Esophagus squamous epithelium (tissue), 5 donors: ENCODE data around the gene FGGY. TPM values are rescaled to one million over a fixed set of nuclear protein-coding genes. Genes with fewer than 3 reads are reported as not detected.

ENCODE experiments used
- DNase-seq: peaks from one replicate; lab custom pipeline; 2025; lab: John Stamatoyannopoulos, UW
- H3K27ac ChIP-seq, 4 donors: fragments of 200-600 bp; sonication (generic); one replicate each; pipeline ENCODE4 v1.5.1; 2016 to 2019; ENCODE audit warnings: mild to moderate bottlenecking in 1 of 4
- H3K27me3 ChIP-seq, 4 donors: fragments of 200-600 bp; sonication (generic); 1 replicate in 3 of 4; 2 replicates in 1 of 4; pipeline versions ENCODE4 v1.5.1 to v1.6.0; 2017 to 2021; ENCODE audit warnings: antibody characterized with exemption in 1 of 4
- H3K36me3 ChIP-seq, 3 donors: fragments of 200-600 bp; sonication (generic); one replicate each; pipeline ENCODE4 v1.5.1; 2016 to 2019
- H3K4me1 ChIP-seq, 3 donors: fragments of 200-600 bp; sonication (generic); one replicate each; pipeline ENCODE4 v1.5.1; 2017 to 2019
- H3K4me3 ChIP-seq, 4 donors: fragments of 200-600 bp; sonication (generic); 1 replicate in 3 of 4; 2 replicates in 1 of 4; pipeline ENCODE4 v1.5.1; 2016 to 2019; ENCODE audit warnings: mild to moderate bottlenecking in 2 of 4, moderate library complexity in 1 of 4
- H3K9me3 ChIP-seq, 3 donors: fragments of 200-600 bp; sonication (generic); one replicate each; pipeline ENCODE4 v1.5.1; 2016 to 2019
- POLR2A ChIP-seq, 4 donors: fragments of 450-650 bp; IDR thresholded peaks; one replicate each; pipeline ENCODE4 v1.6.1; 2017; ENCODE audit warnings: antibody characterized with exemption in 4 of 4, mild to moderate bottlenecking in 4 of 4, moderate library complexity in 3 of 4
- WGBS, 2 donors: methylation state at CpG; one replicate each; pipeline ENCODE4 v1.1.5; 2018; 5-methylcytosine and 5-hydroxymethylcytosine counted together
- intact Hi-C: fragments of 100-400 bp; cut with DNase I; formaldehyde crosslinking; loops from one replicate; pipeline ENCODE4 v1.15.0; 2022
- total RNA-seq, 4 donors: library from RNA; depleted of rRNA; stranded (reverse); fragments of >200 nt; gene quantifications; one replicate each; pipeline ENCODE4 v1.1.0, GENCODE V29; 2016
- TF ChIP-seq, protein P1 (sequence below), 6 experiments: fragments of 450-650 bp in 4 of 6; fragments of 200-600 bp in 2 of 6; sonication (generic) in 2 of 6; IDR thresholded peaks; one replicate each; pipeline ENCODE4 v1.5.1; 2016 to 2019; ENCODE audit warnings: antibody characterized with exemption in 6 of 6, mild to moderate bottlenecking in 4 of 6, moderate library complexity in 4 of 6
- donor health status: DM: yes; HTN: yes; CAD: no.

FGGY gene
- total RNA-seq, 4 donors from 2014 or later = 6.0 to 18.1 (median 9.3) TPM

DNA sequence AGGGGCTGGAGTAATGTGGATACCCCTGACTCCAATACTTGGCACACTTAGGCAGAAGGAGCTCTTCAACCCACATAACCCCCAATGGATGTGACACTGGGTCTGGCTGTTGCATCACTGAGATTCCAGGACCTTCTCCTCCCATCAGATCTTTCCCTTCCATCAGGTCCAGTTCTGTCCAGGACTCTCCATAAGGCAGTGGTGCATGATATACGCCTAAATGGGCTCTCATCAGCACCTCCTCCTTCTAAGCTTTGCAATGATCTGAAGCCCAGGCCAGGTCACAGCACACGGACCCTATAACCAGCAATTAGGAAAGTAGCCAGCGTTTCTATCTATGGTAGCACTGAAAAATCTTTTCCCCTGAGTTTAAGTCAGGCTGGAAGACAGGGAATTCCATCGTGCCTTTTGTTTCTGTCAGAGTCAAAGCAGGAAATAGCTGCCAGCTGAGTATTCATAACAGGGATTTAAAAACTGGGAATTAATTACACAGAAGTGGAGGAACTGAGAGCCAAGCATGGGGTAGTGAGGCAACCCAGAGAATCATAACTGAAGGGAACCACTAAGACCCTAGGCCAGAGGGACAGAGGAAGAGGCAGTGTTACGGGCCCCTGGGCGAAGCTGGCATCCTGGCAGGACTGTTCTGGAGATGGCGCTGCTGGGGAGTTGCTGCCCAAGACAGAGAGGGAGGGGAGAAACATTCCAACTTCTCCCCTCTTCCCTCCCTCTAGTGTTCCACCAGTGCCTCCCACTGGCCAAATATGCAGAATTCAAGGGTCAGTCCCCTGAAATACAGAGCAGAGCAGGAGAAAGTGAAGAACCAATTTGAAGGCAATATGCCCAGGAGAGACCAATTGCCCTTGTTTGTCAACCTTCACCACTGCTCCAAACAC is 480.3 kb downstream of the FGGY start:
- WGBS, 2 donors = 60 to 66% methylated on average over 5 to 6 of the region's 7 CpGs
- Histone ChIP-seq H3K27ac (peak overlapping the region in 2 of 4 donors; percentile 13 to 50), H3K4me1 (peaks cover 0 to 9% (median 5%) of the 10 kb centered on the region in 3 donors), H3K9me3 (no peaks in the 10 kb centered on the region), H3K36me3 (no peaks in the 10 kb centered on the region), H3K4me3 (no peak overlapping the region), H3K27me3 (no peaks in the 10 kb centered on the region)
- TF ChIP-seq, protein P1, sequence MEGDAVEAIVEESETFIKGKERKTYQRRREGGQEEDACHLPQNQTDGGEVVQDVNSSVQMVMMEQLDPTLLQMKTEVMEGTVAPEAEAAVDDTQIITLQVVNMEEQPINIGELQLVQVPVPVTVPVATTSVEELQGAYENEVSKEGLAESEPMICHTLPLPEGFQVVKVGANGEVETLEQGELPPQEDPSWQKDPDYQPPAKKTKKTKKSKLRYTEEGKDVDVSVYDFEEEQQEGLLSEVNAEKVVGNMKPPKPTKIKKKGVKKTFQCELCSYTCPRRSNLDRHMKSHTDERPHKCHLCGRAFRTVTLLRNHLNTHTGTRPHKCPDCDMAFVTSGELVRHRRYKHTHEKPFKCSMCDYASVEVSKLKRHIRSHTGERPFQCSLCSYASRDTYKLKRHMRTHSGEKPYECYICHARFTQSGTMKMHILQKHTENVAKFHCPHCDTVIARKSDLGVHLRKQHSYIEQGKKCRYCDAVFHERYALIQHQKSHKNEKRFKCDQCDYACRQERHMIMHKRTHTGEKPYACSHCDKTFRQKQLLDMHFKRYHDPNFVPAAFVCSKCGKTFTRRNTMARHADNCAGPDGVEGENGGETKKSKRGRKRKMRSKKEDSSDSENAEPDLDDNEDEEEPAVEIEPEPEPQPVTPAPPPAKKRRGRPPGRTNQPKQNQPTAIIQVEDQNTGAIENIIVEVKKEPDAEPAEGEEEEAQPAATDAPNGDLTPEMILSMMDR (IDR thresholded peaks at IDR 0.05) = no peak
- TF ChIP-seq POLR2A (IDR thresholded peaks at IDR 0.05) = no peak
- DNase-seq = no peak
- intact Hi-C loops = no loop called here

DNA sequence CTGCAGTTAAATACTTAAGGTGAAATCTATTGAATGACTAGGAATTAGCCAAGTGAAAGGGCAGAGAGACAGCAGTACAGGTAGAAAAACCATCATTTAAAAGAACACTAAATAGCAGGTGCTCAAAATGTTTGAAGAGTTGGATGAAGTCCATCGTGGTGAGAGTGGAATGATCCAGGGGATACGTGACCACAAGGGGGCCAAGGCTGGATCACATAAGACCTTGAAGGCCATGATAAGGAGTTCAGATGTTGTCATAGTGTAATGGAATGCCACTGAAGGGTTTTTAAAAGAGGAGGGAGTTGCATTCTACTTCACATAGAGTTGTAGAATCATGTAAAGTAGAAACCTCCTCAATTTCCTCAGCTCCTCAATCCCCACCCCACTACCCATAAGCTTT is 483.1 kb downstream of the FGGY start:
- no peak for TF ChIP-seq POLR2A (IDR thresholded peaks at IDR 0.05)
- Histone ChIP-seq H3K36me3 (no peaks in the 10 kb centered on the region), H3K9me3 (no peaks in the 10 kb centered on the region), H3K4me1 (peaks cover 0 to 9% (median 5%) of the 10 kb centered on the region in 3 donors), H3K4me3 (no peak overlapping the region), H3K27me3 (no peaks in the 10 kb centered on the region), H3K27ac (no peak overlapping the region)
- no peak for DNase-seq
- WGBS, 2 donors = 70 to 76% methylated on average over 2 of the region's 2 CpGs
- intact Hi-C loops = no loop called here

DNA sequence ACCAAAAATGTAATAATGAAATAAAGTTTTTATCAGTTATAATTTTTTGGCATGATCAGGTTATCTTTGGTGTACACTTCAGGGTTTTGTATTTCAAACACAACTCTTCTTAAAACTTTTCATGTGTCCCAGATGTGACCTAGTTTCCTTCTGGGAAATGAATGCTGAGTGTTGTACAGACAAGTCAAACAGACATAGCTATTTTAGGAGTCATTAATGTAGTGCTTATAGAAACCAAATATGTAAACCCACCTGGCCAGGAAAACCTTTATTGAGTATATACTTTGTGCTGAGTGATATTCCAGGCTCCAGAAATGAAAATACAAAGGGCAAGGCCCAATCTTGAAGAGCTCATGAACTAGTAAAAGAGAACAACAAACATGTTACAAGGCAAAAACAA is 491.9 kb downstream of the FGGY start:
- Histone ChIP-seq H3K4me3 (no peak overlapping the region), H3K27ac (no peak overlapping the region), H3K27me3 (no peaks in the 10 kb centered on the region), H3K36me3 (no peaks in the 10 kb centered on the region), H3K4me1 (peaks cover 0 to 15% (median 4%) of the 10 kb centered on the region in 3 donors), H3K9me3 (peaks cover 0 to 20% (median 16%) of the 10 kb centered on the region in 3 donors)
- no peak for DNase-seq
- TF ChIP-seq, protein P1 (IDR thresholded peaks at IDR 0.05) = no peak
- no peak for TF ChIP-seq POLR2A (IDR thresholded peaks at IDR 0.05)
- intact Hi-C loops = no loop called here

DNA sequence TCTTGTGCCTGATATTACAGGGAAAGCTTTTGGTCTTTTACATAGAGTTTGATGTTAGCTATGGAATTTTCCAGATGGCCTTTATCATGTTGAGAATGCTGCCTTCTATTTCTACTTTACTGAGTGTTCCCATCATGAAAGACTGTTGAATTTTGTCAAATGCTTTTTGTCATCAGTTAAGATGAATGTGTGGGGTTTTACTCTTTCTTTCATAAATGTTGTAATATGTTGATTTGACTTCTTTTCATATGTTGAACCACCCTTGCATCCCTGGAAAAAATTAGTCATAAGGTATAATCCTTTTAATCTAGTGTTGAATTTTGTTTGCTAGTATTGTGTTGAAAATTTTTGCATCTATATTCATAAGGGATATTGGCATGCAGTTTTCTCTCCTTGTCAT is 501.7 kb downstream of the FGGY start:
- DNase-seq = no peak
- H3K36me3 ChIP-seq = no peaks in the 10 kb centered on the region
- H3K27ac ChIP-seq = no peak overlapping the region
- H3K27me3 ChIP-seq = no peaks in the 10 kb centered on the region
- intact Hi-C loops = no loop called here
- peaks cover 0 to 3% (median 0%) of the 10 kb centered on the region in 3 donors for H3K4me1 ChIP-seq
- no peaks in the 10 kb centered on the region for H3K9me3 ChIP-seq
- H3K4me3 ChIP-seq = no peak overlapping the region
- TF ChIP-seq, protein P1 (IDR thresholded peaks at IDR 0.05) = no peak
- no peak for TF ChIP-seq POLR2A (IDR thresholded peaks at IDR 0.05)

DNA sequence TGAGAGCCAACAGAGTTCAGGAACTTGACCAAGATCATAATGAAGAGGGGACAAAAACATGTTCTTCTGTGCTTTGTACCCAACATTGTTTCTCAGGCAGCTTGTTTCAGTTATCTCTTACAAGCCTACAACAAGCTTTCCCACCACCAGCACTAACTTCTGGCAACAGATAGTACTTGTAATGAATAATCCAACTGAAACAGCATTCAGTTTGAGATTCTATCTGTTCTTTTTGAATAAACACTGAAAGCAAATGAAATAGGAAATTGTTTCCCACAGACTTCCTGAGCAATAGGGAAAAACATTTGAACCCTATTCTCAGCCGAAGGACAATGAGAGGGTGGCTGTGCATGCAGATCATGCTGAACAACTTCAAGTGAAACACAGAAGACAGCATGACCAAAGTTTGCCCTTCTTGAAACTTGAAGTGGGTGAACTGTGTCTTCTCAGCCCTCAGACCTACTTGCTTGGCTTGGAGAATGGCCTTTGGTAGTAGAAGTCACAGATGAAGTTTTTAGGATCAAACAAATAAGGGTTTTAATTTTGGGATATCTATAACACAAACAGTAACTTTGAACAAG is 506.7 kb downstream of the FGGY start:
- Histone ChIP-seq H3K27me3 (no peaks in the 10 kb centered on the region), H3K36me3 (no peaks in the 10 kb centered on the region), H3K4me3 (no peak overlapping the region), H3K4me1 (peaks cover 0 to 3% (median 0%) of the 10 kb centered on the region in 3 donors), H3K9me3 (no peaks in the 10 kb centered on the region), H3K27ac (no peak overlapping the region)
- no peak for TF ChIP-seq POLR2A (IDR thresholded peaks at IDR 0.05)
- TF ChIP-seq, protein P1 (IDR thresholded peaks at IDR 0.05) = no peak
- WGBS, 2 donors = 80 to 92% methylated on average over 1 of the region's 1 CpG
- intact Hi-C loops = no loop called here
- DNase-seq = no peak
